Ishikawa (cell line): ENCODE data around the gene CRELD2.

Experiments used
- CEBPB ChIP-seq: IDR thresholded peaks from 2 replicates; pipeline ENCODE4 v1.6.1; 2012
- CREB1 ChIP-seq: IDR thresholded peaks from 2 replicates; pipeline ENCODE4 v1.6.1; 2012; ENCODE audit warnings: low read depth
- EGR1 ChIP-seq: IDR thresholded peaks from 2 replicates; pipeline ENCODE4 v1.6.1; 2012
- EP300 ChIP-seq: IDR thresholded peaks from 2 replicates; pipeline ENCODE4 v1.6.1; 2012; ENCODE audit warnings: borderline replicate concordance
- FOXM1 ChIP-seq: IDR thresholded peaks from 2 replicates; pipeline ENCODE4 v1.6.1; 2012; ENCODE audit warnings: low read depth, borderline replicate concordance
- NFIC ChIP-seq: IDR thresholded peaks from 2 replicates; pipeline ENCODE4 v1.6.1; 2012
- RAD21 ChIP-seq: IDR thresholded peaks from 2 replicates; pipeline ENCODE4 v1.6.1; 2012; ENCODE audit warnings: low read depth
- TAF1 ChIP-seq: IDR thresholded peaks from 2 replicates; pipeline ENCODE4 v1.6.1; 2012; ENCODE audit warnings: low read depth, mild to moderate bottlenecking
- TCF12 ChIP-seq: IDR thresholded peaks from 2 replicates; pipeline ENCODE4 v1.6.1; 2012; ENCODE audit warnings: low read depth
- TEAD4 ChIP-seq: IDR thresholded peaks from 2 replicates; pipeline ENCODE4 v1.6.1; 2012
- YY1 ChIP-seq: IDR thresholded peaks from 2 replicates; pipeline ENCODE4 v1.6.1; 2012; ENCODE audit warnings: low read depth
- ZBTB7A ChIP-seq: IDR thresholded peaks from 2 replicates; pipeline ENCODE4 v1.6.1; 2012; ENCODE audit warnings: low read depth
- TF ChIP-seq, protein P1 (sequence below): IDR thresholded peaks from 2 replicates; pipeline ENCODE4 v1.6.1; 2012; ENCODE audit warnings: low read depth, mild to moderate bottlenecking
- TF ChIP-seq, protein P2 (sequence below): IDR thresholded peaks from 2 replicates; pipeline ENCODE4 v1.6.1; 2012
- TF ChIP-seq, protein P3 (sequence below): IDR thresholded peaks from 2 replicates; pipeline ENCODE4 v1.6.1; 2012

CRELD2 gene

DNA sequence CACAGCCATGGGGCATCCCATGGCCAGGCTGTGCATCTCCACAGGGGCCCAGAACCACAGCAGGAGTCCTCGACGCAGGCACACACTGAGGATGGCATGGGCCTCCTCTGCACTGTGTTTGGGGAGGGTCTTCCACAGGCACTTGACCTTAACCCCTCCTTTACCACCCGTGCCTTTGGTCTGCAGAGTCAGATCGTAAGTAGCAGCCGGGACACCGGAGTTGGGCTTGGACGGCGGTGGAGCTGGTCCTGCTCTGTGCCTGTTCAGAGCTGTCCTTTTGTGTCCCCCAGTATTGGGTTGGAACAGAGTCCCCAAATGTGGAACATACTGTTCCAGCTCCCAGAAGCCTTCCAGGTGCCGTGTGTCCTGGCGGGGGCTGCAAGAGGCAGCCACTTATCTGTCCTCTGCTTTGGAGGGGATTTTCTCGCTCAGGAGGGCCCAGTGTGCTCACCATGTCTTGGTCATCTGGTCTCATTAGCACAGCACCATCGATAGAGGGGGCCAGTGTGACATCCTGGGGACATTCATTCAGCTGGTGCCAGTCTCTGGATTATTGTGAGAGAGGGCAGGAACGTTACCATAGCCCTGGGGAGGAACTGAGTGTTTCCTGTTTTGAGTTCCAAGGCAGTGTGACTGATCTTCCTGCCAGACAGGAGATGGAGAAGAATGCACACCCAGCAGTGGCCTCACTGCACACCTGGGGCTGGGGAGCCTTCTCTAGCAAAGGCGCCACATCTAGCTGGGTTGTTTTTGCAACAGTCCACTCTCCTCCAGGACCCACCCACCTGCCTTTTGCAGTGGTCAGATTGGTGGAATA, 12.4 kb downstream of the CRELD2 start:
- TF ChIP-seq, protein P1, sequence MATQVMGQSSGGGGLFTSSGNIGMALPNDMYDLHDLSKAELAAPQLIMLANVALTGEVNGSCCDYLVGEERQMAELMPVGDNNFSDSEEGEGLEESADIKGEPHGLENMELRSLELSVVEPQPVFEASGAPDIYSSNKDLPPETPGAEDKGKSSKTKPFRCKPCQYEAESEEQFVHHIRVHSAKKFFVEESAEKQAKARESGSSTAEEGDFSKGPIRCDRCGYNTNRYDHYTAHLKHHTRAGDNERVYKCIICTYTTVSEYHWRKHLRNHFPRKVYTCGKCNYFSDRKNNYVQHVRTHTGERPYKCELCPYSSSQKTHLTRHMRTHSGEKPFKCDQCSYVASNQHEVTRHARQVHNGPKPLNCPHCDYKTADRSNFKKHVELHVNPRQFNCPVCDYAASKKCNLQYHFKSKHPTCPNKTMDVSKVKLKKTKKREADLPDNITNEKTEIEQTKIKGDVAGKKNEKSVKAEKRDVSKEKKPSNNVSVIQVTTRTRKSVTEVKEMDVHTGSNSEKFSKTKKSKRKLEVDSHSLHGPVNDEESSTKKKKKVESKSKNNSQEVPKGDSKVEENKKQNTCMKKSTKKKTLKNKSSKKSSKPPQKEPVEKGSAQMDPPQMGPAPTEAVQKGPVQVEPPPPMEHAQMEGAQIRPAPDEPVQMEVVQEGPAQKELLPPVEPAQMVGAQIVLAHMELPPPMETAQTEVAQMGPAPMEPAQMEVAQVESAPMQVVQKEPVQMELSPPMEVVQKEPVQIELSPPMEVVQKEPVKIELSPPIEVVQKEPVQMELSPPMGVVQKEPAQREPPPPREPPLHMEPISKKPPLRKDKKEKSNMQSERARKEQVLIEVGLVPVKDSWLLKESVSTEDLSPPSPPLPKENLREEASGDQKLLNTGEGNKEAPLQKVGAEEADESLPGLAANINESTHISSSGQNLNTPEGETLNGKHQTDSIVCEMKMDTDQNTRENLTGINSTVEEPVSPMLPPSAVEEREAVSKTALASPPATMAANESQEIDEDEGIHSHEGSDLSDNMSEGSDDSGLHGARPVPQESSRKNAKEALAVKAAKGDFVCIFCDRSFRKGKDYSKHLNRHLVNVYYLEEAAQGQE: no peak
- no peak for TF ChIP-seq CREB1
- TF ChIP-seq RAD21: peak; percentile 84

DNA sequence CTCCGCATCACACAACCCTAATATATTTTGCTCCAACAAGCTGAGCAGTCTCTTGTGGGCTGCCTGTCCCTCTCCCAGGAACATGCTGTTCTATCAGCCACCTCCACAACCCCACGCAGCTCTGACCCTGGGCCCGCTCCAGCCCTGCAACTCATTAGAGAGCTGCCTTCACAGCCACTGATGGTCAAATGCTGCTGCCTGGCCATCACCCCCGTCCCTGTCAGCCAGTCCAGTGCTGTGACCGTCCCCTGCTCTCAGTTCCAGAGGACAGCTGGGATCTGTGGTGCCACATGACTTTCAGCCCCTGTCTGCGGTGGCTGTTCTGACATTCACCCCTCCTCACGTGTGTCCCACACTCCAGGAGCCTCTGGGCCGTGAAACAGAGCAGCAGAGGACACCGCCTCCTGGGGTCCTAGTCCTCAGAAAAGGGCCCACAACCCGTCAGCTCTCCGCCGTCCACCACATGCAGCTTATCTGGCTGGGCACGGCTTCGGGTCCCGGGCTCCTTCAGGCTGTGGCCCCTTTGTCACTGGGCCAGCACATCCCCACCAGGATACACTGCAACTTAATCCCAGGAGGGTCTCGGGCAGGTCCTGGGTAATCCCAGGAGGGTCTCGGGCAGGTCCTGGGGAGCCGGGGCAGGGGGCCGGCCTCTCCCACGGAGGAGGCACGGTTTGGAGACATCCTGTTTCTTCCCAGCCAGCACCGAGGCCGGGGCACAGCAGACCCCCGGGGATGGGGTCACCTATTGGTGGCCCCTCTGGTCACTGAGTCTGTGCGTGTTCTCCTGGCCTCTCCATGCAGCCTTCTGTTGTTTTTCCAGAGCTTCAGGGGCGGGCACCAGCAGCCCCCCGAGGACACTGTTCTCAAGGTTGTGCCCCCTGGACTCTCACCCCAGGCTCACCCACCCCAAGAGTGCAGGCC, 15.1 kb downstream of the CRELD2 start:
- TF ChIP-seq EP300: no peak
- TF ChIP-seq, protein P2, sequence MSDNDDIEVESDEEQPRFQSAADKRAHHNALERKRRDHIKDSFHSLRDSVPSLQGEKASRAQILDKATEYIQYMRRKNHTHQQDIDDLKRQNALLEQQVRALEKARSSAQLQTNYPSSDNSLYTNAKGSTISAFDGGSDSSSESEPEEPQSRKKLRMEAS: no peak
- TF ChIP-seq TAF1: no peak
- no peak for TF ChIP-seq EGR1
- TF ChIP-seq, protein P3, sequence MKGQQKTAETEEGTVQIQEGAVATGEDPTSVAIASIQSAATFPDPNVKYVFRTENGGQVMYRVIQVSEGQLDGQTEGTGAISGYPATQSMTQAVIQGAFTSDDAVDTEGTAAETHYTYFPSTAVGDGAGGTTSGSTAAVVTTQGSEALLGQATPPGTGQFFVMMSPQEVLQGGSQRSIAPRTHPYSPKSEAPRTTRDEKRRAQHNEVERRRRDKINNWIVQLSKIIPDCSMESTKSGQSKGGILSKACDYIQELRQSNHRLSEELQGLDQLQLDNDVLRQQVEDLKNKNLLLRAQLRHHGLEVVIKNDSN: no peak
- TF ChIP-seq TEAD4: no peak
- TF ChIP-seq RAD21: no peak
- no peak for TF ChIP-seq YY1
- no peak for TF ChIP-seq FOXM1
- no peak for TF ChIP-seq CREB1
- no peak for TF ChIP-seq ZBTB7A
- no peak for TF ChIP-seq NFIC
- TF ChIP-seq TCF12: no peak
- TF ChIP-seq, protein P1: no peak

DNA sequence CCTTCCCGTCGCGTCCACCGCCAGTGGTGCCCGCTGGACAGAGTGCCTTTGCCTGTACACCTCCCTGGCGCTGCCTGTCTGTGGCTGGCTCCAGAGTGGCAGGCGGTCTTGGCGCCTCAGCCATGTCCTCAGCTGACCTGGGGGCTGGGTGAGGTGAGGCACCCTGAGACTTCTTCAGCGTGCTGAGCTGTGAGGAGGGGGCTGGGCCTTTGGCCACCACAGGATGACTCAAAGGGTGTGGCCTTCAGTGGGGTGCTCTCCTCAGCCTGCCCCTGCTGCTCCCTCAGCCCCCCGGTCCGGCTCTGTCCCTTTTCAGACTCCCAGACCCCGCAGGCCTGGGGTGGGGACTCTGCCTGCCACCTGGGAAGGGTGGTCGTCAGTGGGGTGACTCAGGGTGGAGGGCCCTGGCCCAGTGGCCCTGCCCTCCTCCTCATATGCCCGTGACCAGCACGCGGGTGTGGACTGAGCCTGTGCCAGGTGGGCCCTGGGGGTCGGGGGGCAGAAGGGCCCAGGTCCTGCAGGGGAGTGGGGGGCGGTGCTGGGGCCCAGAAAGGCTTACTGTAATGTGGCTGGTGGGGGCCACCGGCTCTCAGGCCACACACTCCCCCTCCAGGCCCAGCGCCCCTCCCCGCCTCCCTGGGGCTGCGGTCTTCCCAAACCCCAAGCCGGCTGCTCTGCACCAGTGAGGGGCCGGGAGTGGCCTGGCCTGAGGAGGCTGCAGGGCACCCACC, 15.9 kb downstream of the CRELD2 start:
- 0 out of 2 replicates have a peak, but pooled peaks have one; percentile 24 for TF ChIP-seq ZBTB7A
- TF ChIP-seq, protein P2: no peak

DNA sequence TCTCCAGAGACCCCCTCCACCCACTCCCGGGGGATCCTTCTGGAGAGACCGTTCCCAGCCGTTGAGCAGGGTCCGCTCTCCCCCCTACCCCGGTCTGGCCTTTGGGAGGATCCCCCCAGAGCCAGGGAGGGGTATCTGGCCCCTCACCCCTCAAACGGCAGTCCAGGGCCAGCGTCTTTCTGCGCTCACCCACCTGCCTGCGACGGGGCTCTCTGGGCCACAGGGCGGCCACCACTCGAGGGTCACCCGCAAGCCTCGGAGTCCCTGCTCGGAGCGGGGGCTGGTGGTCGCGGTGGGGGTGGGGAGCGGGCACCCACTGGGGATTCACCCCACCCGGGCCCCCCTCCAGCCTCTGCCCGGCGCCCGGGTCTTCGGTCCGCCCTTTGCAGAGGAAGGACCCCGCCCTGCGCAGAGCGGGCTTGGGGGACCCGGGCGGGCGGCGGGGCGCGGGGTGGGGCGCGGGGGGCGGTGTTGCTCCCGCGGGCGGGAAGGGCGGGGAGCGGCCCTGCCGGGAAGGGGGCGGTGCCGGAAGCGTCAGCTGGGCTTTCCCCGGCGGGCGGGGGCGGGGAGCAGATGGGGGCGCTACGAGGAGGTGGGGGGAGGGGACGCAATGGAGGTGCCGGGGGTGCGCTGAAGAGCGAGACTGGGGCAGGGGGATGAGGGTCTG, 16.6 kb downstream of the CRELD2 start:
- no peak for TF ChIP-seq TEAD4
- TF ChIP-seq CEBPB: no peak
- TF ChIP-seq TAF1: no peak
- no peak; the same call in 1 of the 2 replicates for TF ChIP-seq ZBTB7A
- TF ChIP-seq NFIC: no peak
- no peak for TF ChIP-seq RAD21
- no peak for TF ChIP-seq FOXM1
- TF ChIP-seq, protein P2: no peak
- no peak for TF ChIP-seq CREB1
- TF ChIP-seq, protein P1: no peak
- TF ChIP-seq TCF12: no peak
- TF ChIP-seq EGR1: no peak
- no peak for TF ChIP-seq EP300
- TF ChIP-seq, protein P3: no peak
- no peak for TF ChIP-seq YY1
